Stimulated activated CD4-positive, alpha-beta T cell treated with anti-CD3 and anti-CD28 coated beads, Interleukin-4, amount 100 ng/mL, for 4 hours (primary cell): ENCODE results near the gene SYNGAP1.

Experiments used
- DNase-seq, 2 experiments: peaks; one replicate each; pipeline ENCODE4 v3.0.0-alpha.2; 2020

SYNGAP1 gene

GRCh38 chr6:33405386-33405940, 14.4 kb upstream of the SYNGAP1 start:
- no peak for DNase-seq

GRCh38 chr6:33406126-33406525, 13.7 kb upstream of the SYNGAP1 start:
- DNase-seq = no peak

- no peak for DNase-seq
These were observed 12.6 kb upstream of the SYNGAP1 start for GRCh38 chr6:33407132-33407718.

GRCh38 chr6:33410050-33410710, 9.7 kb upstream of the SYNGAP1 start:
- peak; percentile 94 to 98 for DNase-seq

- DNase-seq = peak; percentile 76 to 77
These were observed 8.9 kb upstream of the SYNGAP1 start, which contains the start of gene PHF1 for GRCh38 chr6:33410711-33411631. Gene PHF1, plus strand, starts transcription at chr6:33411014. Its CDS starts 1,250 bp downstream, at chr6:33412264.

GRCh38 chr6:33411632-33412005, 8.2 kb upstream of the SYNGAP1 start:
- DNase-seq = no peak

GRCh38 chr6:33412140-33413009, 7.5 kb upstream of the SYNGAP1 start:
- no peak for DNase-seq

GRCh38 chr6:33413241-33414120, 6.4 kb upstream of the SYNGAP1 start:
- no peak for DNase-seq

GRCh38 chr6:33414592-33415271, 5.1 kb upstream of the SYNGAP1 start:
- no peak for DNase-seq

- DNase-seq = no peak
These were observed 4.0 kb upstream of the SYNGAP1 start for GRCh38 chr6:33415831-33416230.

GRCh38 chr6:33416386-33417127, 3.3 kb upstream of the SYNGAP1 start:
- DNase-seq = peak in 1 of 2 experiments; percentile 24

GRCh38 chr6:33417128-33417902, 2.5 kb upstream of the SYNGAP1 start:
- no peak for DNase-seq

- DNase-seq = peak; percentile 95 to 100
These were observed 1.8 kb upstream of the SYNGAP1 start, which contains the start of gene CUTA for GRCh38 chr6:33417903-33418689. Gene CUTA, minus strand, starts transcription at chr6:33418107. Its CDS starts 107 bp downstream, at chr6:33418000.

- peak in 1 of 2 experiments; percentile 50 for DNase-seq
These were observed 1.1 kb upstream of the SYNGAP1 start for GRCh38 chr6:33418690-33419291.

GRCh38 chr6:33420491-33421343, 852 bp downstream of the SYNGAP1 start:
- DNase-seq = no peak

GRCh38 chr6:33421344-33421643, 1.4 kb downstream of the SYNGAP1 start:
- DNase-seq = no peak

GRCh38 chr6:33423777-33424176, 3.9 kb downstream of the SYNGAP1 start:
- no peak for DNase-seq
